ENCODE measurements around the gene IL10RB. TPM values are rescaled to one million over a fixed set of nuclear protein-coding genes. Genes with fewer than 3 reads are reported as not detected.
"Not testable (repeated sequence)": the region's sequence is repeated elsewhere in the genome, so short reads cannot be mapped to it uniquely, and the experiment has no call there.

IL10RB gene
- total RNA-seq, result 10 to 100 TPM; 20.7 to 28.1 (median 23.4) TPM

- Histone ChIP-seq H3K4me1 (peaks cover 28% of the 10 kb centered on the region), H3K4me3 (peak within 1 kb of the TSS; percentile 66)
- WGBS, result 2% methylated on average over 16 of the region's 60 CpGs
Observed at GRCh38 chr21:33266050-33266788, at the start of gene IL10RB. IL10RB (plus strand) TSS chr21:33266367; CDS start chr21:33266466, 99 bp downstream.

GRCh38 chr21:33217138-33217520 is 49.0 kb upstream of the IL10RB start:
- Histone ChIP-seq H3K36me3 (no peaks in the 10 kb centered on the region), H3K4me1 (peaks cover 16% of the 10 kb centered on the region), H3K4me3 (no peak overlapping the region), H3K9me3 (no peaks in the 10 kb centered on the region), H3K27ac (no peak overlapping the region), H3K27me3 (no peaks in the 10 kb centered on the region)
- no peak for TF ChIP-seq EP300 (IDR thresholded peaks at IDR 0.05)
- no peak for TF ChIP-seq POLR2AphosphoS5 (IDR thresholded peaks at IDR 0.05)
- TF ChIP-seq POLR2A (IDR thresholded peaks at IDR 0.05), result no peak
- TF ChIP-seq CTCF (IDR thresholded peaks at IDR 0.05), result no peak
- no peak for DNase-seq (ENCODE audit: low spot score in 2 of 2)
- WGBS, result 90% methylated on average over 2 of the region's 2 CpGs

More at GRCh38 chr21:33266050-33266788, at the start of gene IL10RB:
- peak; percentile 83 to 84 for DNase-seq (ENCODE audit: low spot score in 2 of 2)
- peaks cover 16% of the 10 kb centered on the region for H3K36me3 ChIP-seq
- TF ChIP-seq CTCF (IDR thresholded peaks at IDR 0.05) (no peak), POLR2A (IDR thresholded peaks at IDR 0.05) (no peak), EP300 (IDR thresholded peaks at IDR 0.05) (no peak), POLR2AphosphoS5 (IDR thresholded peaks at IDR 0.05) (no peak)
- H3K27ac ChIP-seq, result peak within 1 kb of the TSS; percentile 84
- H3K9me3 ChIP-seq, result no peaks in the 10 kb centered on the region
- H3K27me3 ChIP-seq, result no peaks in the 10 kb centered on the region

- H3K9me3 ChIP-seq, result no peaks in the 10 kb centered on the region
- no peaks in the 10 kb centered on the region for H3K36me3 ChIP-seq
- H3K4me1 ChIP-seq, result peaks cover 13% of the 10 kb centered on the region
- 94% methylated on average over 3 of the region's 3 CpGs for WGBS
- no peak overlapping the region for H3K27ac ChIP-seq
- no peaks in the 10 kb centered on the region for H3K27me3 ChIP-seq
- TF ChIP-seq CTCF (IDR thresholded peaks at IDR 0.05) (no peak), POLR2A (IDR thresholded peaks at IDR 0.05) (no peak), EP300 (IDR thresholded peaks at IDR 0.05) (no peak), POLR2AphosphoS5 (IDR thresholded peaks at IDR 0.05) (no peak)
- H3K4me3 ChIP-seq, result no peak overlapping the region
- DNase-seq (ENCODE audit: low spot score in 2 of 2), result no peak
Observed at GRCh38 chr21:33219300-33219699, 46.9 kb upstream of the IL10RB start.

GRCh38 chr21:33219954-33220353 is 46.2 kb upstream of the IL10RB start:
- H3K36me3 ChIP-seq, result no peaks in the 10 kb centered on the region
- TF ChIP-seq EP300 (IDR thresholded peaks at IDR 0.05) (no peak), CTCF (IDR thresholded peaks at IDR 0.05) (no peak), POLR2AphosphoS5 (IDR thresholded peaks at IDR 0.05) (no peak), POLR2A (IDR thresholded peaks at IDR 0.05) (no peak)
- H3K4me3 ChIP-seq, result no peak overlapping the region
- H3K4me1 ChIP-seq, result peaks cover 13% of the 10 kb centered on the region
- H3K27ac ChIP-seq, result no peak overlapping the region
- H3K9me3 ChIP-seq, result no peaks in the 10 kb centered on the region
- no peak for DNase-seq (ENCODE audit: low spot score in 2 of 2)
- no peaks in the 10 kb centered on the region for H3K27me3 ChIP-seq
- WGBS, result 96% methylated on average over 3 of the region's 3 CpGs

- not testable (repeated sequence) for H3K27me3 ChIP-seq; H3K27ac ChIP-seq; H3K4me1 ChIP-seq; H3K36me3 ChIP-seq; DNase-seq (ENCODE audit: low spot score in 2 of 2); H3K9me3 ChIP-seq; H3K4me3 ChIP-seq
- WGBS, result 100% methylated on average over 3 of the region's 3 CpGs
Observed at GRCh38 chr21:33225376-33225775, 40.8 kb upstream of the IL10RB start.
